ENCODE measurements around the gene FAM174C.
A peak's percentile ranks its signal among the peaks of the same experiment; 100 is the strongest.

Gene FAM174C

DNA sequence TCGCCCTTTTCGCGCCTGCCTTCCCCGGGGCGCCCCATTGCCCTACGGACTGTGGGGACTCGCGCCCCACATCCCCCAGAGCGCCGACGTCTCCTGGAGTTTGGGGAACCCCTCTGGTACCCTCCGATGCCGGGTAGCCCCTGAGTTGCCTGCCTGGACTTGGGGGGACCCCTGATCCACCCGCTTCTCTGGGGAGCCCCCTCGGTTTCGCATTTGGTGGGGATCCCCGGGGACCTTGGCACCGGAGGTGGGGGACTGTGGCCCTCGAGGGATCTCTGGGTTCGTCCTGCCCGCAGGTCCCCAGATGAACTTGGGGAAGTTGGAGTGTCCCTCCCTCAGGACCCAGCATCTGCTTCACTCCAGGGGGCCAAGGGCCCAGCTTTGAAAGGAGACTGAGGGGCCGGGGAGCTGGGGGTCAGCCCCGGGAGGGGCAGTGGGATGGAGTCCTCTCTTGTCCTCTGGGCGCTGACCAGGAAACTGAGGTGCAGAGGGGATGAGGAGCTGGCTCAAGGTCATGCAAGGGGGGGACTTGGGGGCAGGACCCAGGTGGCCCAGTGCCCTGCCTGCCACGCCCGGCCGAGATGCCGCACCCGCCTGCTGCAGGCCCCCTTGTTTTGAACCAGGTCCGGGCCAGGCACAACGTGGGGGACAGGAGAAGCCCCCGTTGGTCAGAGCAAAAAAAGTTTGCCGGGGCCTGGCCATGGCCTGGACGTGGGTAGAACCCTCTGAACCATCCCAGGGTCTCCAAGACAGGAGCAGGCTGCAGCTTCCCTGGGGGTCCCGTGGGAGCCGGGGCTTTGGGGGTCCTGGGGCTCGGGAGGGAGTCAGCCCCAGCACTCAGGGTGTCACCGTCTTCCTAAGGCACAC is 11.4 kb downstream of the FAM174C start:
- DNase-seq (ENCODE audit: low read depth): no peak

DNA sequence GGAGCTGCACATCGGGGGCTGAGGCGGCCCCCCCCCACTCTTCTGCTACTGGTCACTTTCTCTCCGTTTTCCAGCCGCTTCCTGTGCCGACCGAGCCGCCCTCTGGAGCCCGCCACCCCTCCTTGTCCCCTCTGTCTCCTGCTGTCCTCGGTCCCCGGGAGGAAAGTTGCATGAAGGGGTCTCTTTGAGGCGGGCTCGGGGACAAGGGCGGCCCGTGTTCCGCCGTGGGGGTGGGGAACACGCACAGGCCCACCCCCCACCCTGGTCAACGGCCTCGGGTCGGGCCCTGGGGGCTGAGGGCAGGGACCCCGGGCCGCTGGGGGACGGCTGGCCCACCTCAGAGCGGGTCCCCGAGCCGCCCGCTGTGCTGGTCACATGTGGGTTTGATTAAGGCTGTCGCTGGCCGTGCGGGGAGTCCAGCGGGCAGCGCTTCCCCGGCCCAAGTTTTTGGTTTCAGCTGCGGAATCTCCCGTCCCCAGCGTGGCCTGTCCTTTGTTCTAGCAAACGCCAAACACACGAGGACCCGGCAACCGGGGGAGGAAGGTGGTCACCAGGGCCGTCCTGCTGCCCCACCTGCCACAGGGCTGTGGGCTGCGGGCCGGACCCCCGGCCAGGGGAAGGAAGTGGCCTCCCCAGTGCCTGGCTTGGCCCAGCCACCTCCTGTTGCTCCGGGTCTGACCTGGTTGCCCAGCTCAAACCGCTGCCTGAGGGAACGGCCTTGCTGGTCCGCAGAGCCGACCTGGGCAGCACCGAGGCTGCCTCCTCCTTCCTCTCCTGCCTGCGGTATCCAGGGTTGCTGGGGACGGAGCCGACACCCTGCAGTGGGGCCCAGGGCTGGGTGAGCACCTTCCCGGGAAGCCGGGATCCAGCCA is 12.3 kb downstream of the FAM174C start:
- no peak for DNase-seq (ENCODE audit: low read depth)

DNA sequence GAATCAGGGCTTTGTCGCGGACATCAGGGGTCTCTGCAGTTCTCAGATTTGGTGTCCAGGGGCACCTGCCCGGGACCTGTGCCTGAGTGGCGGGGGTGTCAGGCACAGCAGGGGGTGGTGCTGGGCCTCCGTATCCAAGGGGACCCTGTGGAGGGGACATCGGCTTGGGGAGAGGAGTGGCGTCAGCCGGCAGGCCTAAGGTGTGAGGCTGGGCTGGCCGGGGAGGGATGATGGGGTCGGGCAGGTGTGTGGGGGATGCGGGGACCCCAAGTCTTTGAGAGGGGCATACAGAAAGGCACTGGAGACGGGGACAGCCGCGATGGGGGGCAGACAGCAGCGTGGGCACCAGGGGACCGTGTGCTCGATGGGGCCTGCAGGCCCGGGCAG is 12.9 kb downstream of the FAM174C start:
- no peak for DNase-seq (ENCODE audit: low read depth)

DNA sequence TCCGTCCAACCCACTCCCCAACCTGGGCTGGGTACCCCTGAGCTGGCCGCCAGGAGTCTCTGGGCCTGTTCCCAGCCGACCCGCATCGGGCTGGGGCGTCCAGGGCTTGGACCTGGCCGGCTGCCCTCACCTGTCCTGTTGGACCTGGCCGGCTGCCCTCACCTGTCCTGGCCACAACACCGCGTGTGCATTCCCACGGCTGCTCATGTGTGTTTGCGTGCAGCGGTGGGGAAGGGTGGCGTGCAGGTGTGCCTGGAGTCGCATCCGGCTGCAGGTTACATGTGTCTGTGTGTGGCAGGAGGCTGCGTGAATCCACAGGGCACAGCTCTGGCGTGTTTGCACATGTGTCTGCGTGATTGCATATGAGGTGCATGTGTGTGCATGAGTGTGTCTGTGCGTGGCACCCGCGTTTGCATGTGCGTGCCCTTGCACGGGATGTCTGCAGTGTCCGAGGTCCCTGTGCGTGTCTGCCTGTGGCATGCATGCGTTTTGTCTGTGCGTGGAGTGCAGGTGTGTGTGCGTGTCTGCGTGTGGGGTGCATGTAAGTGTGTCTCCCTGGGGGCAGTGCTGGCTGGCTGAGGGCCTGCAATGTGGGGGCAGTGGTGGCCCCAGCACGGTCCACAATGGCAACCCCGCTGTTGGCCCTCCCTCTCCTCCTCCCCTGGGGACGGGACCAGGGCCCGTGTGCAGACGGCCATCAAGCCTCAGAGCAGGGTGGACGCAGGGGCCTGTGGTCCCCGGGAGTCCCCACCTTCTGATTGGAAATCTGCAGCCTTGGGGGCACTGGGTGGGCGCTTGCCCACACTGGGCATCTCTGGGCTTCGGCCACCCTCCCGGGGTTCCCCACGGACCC is 13.7 kb downstream of the FAM174C start:
- DNase-seq (ENCODE audit: low read depth): no peak

DNA sequence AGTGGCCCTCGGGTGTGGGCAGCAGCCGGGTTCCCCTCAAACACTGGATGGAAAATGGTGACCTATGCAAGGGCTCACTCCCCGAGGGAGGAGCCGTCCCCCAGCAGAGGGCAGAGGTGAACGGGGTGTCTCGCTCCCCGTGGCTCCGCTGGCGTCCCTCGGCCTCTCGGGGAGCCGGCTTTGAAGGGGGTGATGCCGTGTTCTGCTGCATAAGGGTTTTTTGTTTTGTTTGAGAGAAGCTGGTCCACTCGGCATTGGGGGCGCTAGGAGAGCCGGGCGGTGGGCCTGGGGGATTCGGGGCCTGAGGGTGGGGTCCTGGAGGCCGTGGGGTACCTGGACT is 14.3 kb downstream of the FAM174C start:
- DNase-seq (ENCODE audit: low read depth): no peak

DNA sequence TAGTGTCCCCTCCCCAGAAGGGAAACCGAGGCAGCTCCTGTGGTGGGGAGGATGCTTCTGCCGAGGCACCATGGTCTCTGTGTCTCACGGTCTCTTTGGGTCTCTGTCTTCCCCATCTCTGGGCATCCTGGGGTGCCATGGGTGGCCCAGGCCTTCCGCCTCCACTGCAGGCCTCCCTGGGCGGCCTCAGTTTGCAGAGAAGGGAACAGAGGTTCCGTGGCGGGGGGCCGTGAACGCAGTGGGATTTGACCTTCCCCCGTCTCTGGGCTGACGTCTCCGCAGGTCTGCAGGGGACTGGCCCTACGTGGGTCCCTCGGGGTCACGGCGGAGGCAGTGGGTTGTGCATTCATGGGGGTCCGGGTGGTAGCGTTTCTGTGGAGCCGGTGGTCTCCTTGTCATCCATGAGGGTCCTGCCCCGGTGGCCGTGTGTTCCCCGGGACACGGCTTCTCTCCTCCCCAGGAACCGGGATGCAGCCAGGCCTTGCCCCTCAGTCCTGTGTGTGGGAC is 14.9 kb downstream of the FAM174C start:
- no peak for DNase-seq (ENCODE audit: low read depth)

DNA sequence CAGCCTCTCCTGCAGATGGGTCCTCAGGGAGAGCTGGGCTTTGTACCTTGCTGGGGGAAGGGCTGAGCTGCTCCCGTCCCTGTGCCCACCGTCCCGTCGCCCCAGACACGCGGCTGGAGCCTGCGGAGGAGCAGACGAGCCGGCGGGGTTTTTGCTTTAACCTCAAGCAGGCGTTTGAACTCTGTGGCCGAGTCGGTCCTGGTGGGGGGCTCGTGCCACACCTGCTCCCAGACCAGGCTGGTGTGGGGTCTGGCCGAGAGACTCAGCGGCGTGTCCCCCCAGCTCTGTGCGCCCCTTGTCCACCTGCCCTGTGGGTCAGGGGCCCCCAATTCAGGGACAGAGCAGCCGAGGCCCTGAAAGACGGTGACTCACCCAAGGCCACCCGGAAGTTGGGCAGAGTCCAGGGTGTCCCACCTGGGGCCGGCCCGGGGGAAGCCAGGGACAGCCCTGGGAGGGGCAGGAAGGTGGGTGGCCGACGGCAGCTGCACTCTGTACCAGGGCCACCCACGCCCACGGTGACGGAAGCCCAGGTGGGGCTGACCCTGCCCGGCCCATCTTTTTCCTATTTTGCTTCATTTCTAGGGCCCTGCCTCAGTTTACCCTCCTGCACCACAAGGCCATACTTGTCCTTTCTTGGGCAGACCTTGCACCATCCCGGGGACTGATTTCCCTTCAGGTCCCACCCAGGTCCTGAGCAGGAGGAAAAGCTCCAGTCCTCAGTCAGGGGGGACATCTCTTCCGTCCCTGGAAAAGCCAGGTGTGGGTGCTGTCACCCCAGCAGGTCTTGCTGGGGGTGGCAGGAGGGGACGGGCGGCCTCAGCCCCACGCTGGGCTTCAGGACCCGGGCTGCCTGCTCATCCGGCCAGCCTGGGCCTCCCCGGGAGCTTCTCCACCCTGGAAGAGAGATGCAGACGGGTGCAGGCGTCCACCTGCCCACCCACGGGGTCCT is 15.6 kb downstream of the FAM174C start:
- DNase-seq (ENCODE audit: low read depth): no peak

DNA sequence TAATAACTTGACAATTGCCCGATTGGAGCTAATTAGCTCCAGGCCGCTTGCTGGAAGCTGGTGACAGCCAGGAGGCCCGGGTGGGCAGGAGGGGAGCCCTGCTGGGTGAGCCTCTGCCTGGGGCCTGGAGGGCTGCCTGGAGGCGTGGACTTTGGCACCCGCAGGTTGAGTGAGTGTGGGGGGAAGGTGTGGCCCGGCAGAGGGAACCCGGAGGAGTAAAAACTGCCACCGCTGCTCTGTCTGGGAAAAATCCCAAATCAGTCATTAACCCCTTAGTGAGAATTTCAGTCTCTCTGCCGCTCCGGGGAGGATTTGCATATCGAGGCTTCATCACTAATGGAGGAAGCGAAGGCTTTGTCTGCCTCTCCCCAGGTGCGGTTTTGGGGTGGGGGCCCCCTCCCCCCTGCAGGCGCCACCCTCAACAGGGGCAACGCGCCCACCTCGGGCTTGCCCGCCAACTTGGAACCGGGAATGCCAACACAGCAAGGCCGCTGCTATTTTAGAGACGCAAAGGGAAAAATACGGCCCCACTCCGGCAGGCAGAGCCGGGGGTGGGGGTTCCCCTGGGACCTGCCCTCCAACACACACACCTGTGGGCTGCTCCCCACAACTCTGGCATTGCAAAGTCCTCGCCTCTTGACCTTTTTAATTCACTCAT is 16.6 kb downstream of the FAM174C start:
- no peak for DNase-seq (ENCODE audit: low read depth)

DNA sequence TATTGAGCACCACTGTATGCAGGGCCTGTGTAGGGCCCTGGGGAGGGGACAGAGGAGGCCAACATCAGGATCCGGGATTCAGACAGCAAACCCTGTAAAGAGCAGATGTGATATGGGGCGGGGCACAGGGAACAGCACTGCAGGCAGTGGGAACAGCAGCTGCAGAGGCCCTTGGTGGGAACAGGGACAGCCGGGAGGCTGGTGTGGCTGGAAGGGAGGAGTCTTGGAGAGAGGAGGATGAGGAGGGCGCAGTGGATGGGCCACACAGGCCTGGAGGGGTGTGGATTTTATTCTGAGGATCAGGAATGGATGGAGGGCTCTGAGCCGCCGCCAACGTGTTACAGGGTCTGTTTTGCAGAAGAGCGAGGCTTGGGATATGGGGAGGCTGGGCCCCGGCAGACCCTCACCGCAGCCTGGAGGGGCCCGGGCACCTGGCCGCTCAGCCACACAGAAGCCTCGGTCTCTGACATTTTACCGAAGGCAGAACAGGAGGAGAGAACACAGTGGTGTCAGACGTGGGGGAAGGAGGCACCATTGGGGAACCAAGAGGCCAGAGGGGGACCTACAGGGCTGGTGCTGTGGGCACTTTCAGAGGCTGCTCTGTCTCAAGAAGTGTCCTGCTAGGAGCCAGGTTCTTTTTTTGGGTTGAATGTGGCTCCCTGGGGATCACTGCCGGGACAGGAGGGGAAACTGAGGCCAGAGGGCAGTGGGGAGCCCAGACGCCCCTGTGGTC is 17.3 kb downstream of the FAM174C start:
- no peak for DNase-seq (ENCODE audit: low read depth)

DNA sequence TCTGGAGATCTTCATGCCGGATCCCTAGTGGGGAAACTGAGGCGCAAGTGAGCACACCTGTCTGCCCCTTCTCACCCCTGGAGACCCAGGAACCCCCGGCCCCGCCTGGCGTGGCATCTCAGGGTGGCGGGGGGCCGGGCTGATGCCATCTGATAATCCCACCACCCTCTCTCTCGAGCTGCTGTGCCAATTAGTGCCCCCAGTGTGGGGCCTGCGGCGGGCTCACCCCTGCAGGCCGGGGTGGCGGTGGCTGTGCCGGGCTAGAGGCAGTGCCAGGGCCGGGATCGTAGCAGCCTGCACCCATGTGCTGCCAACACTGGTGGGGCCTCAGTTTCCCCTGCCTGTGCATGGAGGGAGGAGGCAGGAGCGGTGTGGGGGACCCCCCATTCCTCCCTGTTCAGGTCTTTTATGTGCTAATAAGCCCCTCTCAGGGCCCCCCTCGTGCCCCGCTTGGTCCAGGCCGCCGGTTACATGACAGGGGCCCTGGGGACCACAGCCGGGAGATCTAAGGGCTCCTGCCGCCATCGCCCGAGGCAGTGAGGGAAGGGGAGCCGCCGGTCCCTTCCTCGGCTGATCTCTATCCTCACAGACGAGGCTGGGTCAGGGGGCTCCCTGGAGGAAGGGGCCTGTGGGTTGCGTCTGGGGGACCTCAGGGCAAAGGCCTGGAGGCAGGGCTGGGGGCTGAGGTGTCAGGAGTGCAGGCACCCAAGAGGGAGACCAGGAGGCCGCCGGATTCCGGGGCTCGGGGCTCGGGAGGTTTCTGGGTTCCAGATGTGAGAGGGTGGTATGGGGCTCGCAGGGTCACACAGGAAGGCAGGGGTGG is 18.7 kb downstream of the FAM174C start:
- DNase-seq (ENCODE audit: low read depth): no peak

DNA sequence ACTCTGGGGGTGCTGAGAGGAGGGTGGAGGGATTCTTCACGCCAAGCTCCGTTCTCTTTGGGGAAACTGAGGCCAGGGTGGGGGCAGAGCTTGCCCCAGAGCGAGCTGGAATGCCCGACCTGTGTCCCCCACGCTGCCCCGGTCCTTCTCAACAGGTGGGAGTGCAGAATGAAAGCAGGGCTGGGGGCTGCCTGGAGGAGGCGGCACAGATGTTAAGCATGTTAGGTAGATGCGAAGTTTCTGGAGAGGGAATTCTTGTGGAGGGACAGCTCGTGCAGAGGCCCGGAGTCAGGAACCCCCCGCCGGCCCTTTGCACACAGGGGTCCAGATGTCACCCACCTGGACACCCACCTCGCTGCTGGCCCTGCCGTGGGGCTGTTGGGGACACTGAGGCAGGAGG is 19.4 kb downstream of the FAM174C start:
- no peak for DNase-seq (ENCODE audit: low read depth)

DNA sequence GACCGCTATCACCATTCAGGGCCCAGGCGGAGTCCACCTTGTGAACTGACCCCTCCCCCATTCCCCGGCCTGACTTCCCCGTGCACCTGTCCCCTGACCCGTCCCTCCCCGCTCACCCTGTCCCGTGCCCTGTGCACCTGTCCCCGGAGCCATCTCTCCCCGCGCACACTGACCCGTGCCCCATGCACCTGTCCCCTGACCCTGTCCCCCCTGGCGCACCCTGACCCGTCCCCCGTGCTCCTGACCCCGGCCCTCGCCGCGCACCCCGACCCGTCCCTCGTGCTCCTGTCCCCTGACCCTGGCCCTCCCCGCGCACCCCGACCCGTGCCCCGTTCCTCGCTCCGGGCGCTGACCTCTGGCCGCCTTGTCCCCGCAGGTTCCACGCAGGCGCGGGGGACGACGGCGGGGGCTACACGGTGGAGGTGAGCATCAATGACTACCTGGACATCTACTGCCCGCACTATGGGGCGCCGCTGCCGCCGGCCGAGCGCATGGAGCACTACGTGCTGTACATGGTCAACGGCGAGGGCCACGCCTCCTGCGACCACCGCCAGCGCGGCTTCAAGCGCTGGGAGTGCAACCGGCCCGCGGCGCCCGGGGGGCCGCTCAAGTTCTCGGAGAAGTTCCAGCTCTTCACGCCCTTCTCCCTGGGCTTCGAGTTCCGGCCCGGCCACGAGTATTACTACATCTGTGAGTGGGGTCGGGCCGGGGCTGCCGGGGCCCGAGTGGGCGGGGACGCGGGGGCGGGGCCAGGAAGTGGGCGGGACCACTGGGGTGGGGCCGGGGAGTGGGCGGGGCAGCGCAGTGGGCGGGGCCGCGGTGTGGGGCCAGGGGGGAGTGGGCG is 20.1 kb downstream of the FAM174C start:
- peak; percentile 15 for DNase-seq (ENCODE audit: low read depth)

DNA sequence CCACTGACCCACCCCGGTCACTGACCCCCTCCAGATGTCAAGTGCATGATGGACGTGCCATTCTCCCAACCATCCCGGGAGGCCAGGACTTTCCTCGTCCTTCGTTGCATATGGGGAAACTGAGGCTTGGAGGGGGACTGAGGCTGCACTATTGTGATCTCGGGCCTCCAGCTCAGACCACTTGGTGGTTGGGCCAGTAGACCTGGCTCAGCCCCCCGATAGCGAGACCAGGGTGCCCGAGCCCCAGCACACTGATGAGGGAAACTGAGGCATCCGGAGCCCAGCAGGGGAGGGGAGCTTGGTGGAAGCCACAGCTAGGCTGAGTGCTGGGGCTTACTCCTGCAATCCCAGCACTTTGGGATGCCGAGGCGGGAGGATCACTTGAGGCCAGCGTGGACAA is 20.7 kb downstream of the FAM174C start:
- DNase-seq (ENCODE audit: low read depth): no peak

DNA sequence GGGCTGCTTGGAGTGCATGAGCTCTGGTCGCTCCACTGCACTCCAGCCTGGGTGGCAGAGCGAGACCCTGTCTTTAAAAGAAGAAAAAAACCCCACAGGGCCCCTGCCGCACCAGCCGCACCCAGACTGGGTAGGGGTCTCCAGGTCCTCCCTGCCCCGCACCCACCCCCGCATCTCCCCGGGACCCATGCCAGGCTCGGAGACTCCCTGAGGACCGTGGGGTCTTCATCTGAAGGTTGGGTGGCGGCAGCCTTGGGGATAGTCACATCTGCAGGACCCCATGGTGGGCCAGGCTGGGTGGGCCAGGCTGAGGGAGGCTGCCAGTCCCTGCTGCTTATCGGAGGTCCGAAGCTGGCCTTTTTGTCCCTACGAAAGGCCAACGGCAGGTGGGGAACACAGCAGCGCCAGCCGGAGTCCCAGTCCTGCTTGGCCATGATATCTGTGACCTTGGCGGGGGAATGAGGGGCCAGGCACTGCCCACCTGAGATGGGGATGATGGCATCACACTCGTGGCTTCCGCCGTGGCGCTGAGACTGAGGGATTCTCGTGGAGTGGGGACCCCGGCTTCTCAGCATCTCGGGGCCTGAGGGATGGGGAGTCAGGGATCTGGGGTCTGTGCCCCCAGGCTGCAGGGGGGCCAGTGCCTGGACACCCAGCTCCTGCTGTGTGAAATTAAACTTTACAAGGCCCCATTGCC is 21.4 kb downstream of the FAM174C start:
- DNase-seq (ENCODE audit: low read depth): no peak

DNA sequence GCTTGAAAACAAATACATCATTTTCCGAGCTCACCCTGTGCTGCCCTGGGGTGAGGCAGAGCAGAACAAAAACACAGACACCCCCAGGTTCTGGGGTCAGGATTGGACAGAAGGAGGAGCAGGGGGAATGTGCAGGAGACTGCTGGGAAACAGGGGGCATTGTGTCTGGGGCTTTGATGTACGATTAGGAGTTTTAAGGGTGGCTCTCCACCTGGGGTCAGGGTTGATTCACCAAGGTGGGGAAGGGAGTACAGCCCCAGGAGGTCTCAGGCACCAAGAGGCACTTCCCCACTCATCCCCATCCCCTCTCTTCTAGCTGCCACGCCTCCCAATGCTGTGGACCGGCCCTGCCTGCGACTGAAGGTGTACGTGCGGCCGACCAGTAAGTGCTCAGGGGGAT is 22.9 kb downstream of the FAM174C start:
- no peak for DNase-seq (ENCODE audit: low read depth)

DNA sequence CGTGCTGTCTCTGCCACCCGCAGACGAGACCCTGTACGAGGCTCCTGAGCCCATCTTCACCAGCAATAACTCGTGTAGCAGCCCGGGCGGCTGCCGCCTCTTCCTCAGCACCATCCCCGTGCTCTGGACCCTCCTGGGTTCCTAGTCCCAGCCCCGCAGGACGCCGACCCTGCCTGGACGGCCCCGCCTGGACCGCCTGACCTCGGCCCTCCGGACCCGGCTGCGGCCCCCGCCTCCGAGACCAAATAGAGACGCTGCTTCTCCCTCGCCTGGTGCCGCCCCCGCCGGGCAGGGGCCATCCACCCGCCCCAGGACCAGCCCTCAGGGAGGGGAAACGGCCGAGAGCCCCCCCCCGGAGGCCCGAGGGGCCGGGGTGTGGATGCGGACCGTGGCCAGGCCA is 24.5 kb downstream of the FAM174C start:
- no peak for DNase-seq (ENCODE audit: low read depth)

DNA sequence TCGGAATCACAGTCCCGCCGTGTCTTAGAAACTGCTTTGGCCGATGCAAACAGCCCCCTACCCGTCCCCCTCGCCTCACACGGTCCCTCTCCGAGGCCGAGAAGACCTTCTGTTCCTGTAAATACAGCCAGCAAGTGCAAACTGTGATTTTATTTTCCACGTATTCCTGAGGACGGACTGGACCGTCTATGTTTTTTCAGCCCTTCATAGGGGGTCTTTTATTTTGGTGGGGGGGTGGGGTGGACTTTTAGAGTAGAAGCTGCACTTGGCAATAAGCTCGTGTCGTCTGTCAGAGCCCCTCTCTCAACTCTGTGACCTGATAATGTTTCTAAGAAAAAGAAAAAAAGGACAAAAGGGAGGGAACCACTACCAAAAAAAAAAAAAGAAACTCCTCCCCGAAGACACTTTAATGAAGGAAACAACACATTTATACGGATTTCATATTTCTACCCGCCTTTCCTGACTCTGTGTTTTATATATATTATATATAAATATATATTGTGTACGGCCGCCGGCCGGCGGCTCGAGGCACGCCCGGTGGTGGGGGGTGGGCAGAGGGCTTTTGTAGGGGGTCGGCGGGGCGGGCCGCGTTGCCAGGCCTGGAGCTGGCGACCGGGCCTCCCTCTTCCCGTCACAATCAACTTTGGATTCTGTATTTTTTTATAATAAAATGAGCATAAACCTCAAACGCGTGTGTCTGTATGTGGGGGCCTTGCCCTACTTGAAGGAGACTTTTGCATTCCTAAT is 25.6 kb downstream of the FAM174C start:
- no peak for DNase-seq (ENCODE audit: low read depth)

Measured in amniotic epithelial cell (primary cell).